ENCODE measurements around the gene ROBO2.
"Not testable (repeated sequence)": the region's sequence is repeated elsewhere in the genome, so short reads cannot be mapped to it uniquely, and the experiment has no call there.

The ROBO2 gene

DNA sequence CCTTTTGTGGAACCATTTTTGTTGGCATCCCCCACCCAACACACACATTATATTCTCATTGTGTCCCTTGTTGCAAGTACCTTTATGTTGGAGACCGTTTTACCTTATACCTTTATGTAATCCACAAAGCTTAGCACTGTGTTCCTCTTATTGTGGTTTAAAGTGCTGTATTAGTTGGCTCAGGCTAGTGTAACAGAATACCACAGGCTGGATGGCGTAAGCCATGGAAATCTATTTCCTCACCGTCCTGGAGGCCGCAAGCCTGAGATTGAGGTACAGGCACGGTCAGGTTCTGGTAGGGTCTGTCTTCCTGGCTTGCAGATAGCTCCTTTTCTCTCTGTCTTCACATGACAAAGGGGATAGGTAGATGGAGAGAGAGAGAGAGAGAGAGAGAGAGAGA is 302.8 kb downstream of the ROBO2 start:
- no peak for DNase-seq

GRCh38 chr3:77345009-77345408 is 305.1 kb downstream of the ROBO2 start:
- no peak for DNase-seq

GRCh38 chr3:77348244-77348855 is 308.5 kb downstream of the ROBO2 start:
- DNase-seq, result peak; percentile 14

GRCh38 chr3:77354958-77355357 is 315.1 kb downstream of the ROBO2 start:
- peak; percentile 4 for DNase-seq

DNA sequence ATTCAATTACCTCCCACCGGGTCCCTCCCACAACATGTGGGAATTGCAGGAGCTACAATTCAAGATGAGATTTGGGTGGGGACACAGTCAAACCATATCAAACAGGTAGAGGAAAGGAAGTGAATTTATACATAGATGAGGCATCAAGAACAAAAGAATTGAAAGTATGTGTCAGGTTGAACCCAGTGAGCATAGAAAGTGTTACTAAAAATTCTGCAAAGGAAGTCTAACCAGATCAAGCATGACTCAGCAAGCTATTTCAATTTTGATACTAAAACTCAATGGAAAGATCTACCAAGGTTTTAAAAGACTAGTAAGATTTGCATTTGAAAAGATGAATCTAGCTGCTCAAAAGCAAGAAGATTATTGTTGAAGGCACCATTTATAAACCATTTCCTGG is 323.0 kb downstream of the ROBO2 start:
- no peak for DNase-seq

DNA sequence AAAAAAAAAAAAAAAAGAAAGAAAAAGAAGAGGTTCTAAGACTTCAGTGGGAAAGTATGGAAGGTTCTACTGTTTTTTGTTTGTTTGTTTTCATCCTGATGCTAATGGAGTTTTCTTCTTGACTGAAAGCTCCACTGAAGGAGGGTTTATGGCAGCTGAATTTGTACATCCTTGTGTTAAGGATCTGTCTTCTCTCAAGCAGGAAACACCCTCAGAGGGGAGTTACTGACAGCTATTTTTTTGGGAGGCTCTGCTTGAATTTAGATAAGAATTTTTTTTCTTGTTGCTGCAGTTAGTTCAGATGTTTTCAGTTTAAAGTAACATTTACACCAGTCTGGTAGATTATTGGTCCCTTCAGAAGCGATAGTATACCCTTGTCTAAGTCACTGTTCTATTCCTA is 325.3 kb downstream of the ROBO2 start:
- no peak for DNase-seq

DNA sequence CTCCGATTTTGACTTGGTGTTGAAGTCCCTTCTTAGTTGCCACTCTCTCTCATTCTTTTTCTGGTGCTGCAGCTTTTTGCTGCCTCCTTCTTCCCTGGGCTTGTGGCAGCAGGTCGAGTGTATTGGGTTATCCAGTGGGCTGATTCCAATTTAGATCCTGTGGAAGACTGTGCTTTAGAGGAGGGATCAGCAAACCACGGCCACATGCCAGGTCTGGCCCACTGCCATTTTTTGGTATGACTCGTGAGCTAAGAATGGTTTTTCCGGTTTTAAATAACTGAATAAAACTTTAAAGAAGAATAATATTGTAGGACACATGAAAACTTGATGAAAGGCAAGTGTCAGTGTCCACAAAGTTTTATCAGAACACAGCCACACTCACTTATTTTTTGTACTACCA is 330.5 kb downstream of the ROBO2 start:
- peak; percentile 86 for DNase-seq

- DNase-seq, result no peak
Observed at GRCh38 chr3:77372018-77372417, 332.1 kb downstream of the ROBO2 start.

DNA sequence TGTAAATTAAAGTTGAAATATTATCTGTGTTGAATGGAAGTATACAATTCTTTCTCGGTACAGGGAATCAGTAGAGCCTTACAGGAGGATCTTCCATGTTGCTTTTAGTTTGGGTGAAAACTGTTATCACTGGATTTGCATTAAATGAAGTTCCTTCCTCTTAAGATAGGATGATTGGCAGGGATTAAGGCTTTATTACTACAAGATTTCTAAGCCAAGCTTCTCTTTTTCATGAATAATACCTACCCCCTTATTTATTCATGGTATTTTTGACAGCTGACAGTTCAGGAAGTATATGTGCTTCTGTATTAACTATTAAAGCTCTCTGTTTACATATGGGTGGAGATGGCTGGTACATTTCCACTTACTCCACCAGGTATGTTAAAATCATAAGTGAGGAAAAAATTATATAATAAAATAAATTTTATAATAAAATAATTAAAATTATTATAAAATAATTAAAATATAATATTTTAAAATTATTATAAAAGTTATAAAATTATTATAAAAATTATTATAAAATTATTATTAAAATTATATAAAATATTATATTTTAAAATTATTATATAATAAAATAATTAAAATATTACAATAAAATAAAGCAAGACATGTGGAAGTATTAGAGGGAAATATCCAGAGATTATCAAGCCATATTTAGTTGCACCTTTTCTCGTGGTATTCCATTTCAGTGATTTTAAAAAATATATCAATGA is 332.9 kb downstream of the ROBO2 start:
- DNase-seq, result no peak

- DNase-seq, result no peak
Observed at GRCh38 chr3:77373619-77374018, 333.7 kb downstream of the ROBO2 start.

- DNase-seq, result no peak
Observed at GRCh38 chr3:77376511-77376910, 336.6 kb downstream of the ROBO2 start.

- DNase-seq, result no peak
Observed at GRCh38 chr3:77377717-77378116, 337.8 kb downstream of the ROBO2 start.

GRCh38 chr3:77380136-77380535 is 340.2 kb downstream of the ROBO2 start:
- no peak for DNase-seq

- DNase-seq, result no peak
Observed at GRCh38 chr3:77381431-77381830, 341.5 kb downstream of the ROBO2 start.

DNA sequence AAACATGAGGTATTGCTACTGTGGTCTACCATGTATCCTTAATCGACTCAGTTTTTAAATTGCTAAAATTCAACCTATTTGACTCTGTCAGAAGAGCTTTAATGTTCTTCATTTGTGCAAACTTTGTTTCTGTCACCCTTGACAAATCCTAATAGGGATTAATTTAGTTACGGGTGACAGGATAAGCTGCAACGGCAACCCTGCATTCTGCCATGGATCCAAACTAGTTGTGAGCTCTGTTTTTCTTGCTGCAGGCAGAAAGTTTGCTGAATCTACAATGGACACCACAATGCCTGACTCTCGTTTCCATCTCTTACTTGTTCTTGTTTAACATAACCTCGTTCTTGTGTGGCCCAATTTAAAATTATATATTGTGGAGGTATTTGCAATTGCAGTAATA is 352.3 kb downstream of the ROBO2 start:
- DNase-seq, result no peak

- DNase-seq, result no peak
Observed at GRCh38 chr3:77394046-77394445, 354.1 kb downstream of the ROBO2 start.

DNA sequence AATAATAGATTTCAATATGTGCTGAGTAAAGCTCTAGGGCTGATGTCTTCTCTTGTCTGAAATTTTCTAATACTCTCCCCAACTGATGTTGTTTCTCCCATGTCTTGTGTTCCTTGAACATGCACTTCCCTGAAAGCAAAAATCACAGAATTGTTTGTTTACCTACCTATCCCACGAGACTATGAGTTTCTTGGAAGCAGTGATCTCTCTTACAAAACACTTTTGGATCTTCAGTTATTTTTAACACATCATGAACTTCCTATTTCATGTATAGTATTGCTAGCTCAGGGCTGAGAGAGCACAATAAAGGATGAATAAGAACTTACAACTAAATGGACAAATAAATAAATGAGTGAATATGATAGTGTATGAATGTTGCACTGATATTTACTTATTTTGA is 365.0 kb downstream of the ROBO2 start:
- DNase-seq, result no peak

DNA sequence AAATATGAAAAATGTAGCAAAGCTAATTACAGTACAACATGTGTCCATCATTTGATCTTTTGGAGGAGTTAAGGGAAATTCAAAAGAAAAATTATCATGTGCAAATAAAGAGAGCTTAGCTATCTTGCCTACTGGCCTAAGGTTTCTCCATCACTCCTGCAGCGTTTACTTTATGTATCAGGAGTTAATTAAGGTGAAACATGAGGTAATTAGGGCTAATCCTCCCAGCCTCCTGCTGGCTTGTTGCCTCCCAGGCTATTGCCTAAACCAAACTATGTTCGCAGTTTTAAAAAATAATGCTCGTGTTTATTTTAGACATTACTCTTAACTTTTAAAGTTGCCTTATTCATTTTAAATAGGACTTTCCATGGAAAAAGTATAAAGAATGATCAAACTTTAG is 367.5 kb downstream of the ROBO2 start:
- no peak for DNase-seq

- not testable (repeated sequence) for DNase-seq
Observed at GRCh38 chr3:77410334-77410733, 370.4 kb downstream of the ROBO2 start.

GRCh38 chr3:77411334-77411733 is 371.4 kb downstream of the ROBO2 start:
- DNase-seq, result no peak

- DNase-seq, result peak; percentile 85
Observed at GRCh38 chr3:77412021-77412438, 372.1 kb downstream of the ROBO2 start.

- no peak for DNase-seq
Observed at GRCh38 chr3:77412584-77412983, 372.7 kb downstream of the ROBO2 start.

- DNase-seq, result peak; percentile 40
Observed at GRCh38 chr3:77414881-77415280, 375.0 kb downstream of the ROBO2 start.

DNA sequence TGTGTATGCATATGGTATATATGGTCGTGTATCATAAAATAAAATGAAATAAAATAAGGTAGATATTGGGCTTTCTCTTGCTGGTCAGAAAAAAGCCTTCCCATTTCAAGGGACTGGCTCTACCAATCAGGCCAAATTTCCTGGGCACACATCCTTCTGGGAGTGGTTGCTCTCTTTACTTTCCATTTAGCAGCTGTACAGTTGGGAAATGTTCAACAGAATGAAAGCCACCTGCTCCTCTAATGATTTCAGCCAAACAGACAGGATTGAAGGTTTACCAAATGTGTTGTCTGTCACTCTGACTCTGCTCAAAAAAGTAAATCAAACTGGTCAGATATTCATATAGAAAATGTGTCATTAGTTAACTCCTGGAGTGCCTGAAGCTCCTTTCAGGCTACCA is 380.4 kb downstream of the ROBO2 start:
- DNase-seq, result no peak

GRCh38 chr3:77421916-77422315 is 382.0 kb downstream of the ROBO2 start:
- DNase-seq, result no peak

Measured in fibroblast of skin of right quadriceps (primary cell).